ENCODE results near the gene TWNK.

TWNK gene

DNA sequence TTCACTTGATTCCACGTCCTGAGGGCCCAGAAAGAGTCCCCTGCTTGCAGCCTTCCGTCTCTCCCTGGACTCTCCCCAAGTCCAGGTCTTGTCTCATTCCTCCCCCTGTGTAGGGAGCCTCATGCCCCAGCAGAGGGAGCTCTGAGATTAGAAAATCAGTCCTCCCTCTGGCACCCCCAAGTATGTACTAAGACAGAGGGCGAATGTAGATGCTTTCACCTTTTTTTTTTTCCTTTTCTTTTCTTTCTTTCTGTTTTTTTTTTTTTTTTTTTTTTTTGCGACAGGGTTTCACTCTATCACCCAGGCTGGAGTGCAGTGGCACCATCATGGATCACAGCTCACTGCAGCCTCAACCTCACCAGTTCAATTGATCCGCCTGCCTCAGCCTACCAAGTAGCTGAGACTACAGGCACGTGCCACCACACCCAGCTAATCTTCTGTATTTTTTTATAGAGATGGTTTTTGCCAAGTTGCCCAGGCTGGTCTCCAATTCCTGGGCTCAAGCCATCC, 54.0 kb downstream of the TWNK start:
- no peaks in the 10 kb centered on the region for H3K27me3 ChIP-seq (ENCODE audit: low read depth)
- in situ Hi-C loops (cut with MboI; ENCODE audit: low sequenced_read_pairs), result loop anchor here (5.0 kb wide), 1 partner anchor 91 kb away; the partner anchor contains the start of gene TLX1
- peak; percentile 77 to 85 for DNase-seq (ENCODE audit: low spot score in 2 of 2)
- no peak overlapping the region for H3K4me3 ChIP-seq
- H3K4me1 ChIP-seq, result peaks cover 13% of the 10 kb centered on the region
- no peaks in the 10 kb centered on the region for H3K9me3 ChIP-seq
- no peaks in the 10 kb centered on the region; the same call in none of the 2 replicates for H3K36me3 ChIP-seq (replicated peaks)

- Histone ChIP-seq H3K4me3 (peak overlapping the region; percentile 40), H3K27me3 (ENCODE audit: low read depth) (no peaks in the 10 kb centered on the region)
Measured at GRCh38 chr10:101042118-101042517, 54.8 kb downstream of the TWNK start.

GRCh38 chr10:101042667-101043362, 55.5 kb downstream of the TWNK start:
- peaks cover 13% of the 10 kb centered on the region for H3K4me1 ChIP-seq
- H3K27me3 ChIP-seq (ENCODE audit: low read depth), result no peaks in the 10 kb centered on the region
- no peaks in the 10 kb centered on the region; the same call in 1 of the 2 replicates for H3K36me3 ChIP-seq (replicated peaks)
- H3K9me3 ChIP-seq, result no peaks in the 10 kb centered on the region
- DNase-seq (ENCODE audit: low spot score in 2 of 2), result peak; percentile 96 to 99
- in situ Hi-C loops (cut with MboI; ENCODE audit: low sequenced_read_pairs), result loop anchor here (5.0 kb wide), 1 partner anchor 89 kb away; the partner anchor contains the start of gene TLX1
- peak overlapping the region; percentile 40 for H3K4me3 ChIP-seq

More at GRCh38 chr10:101042118-101042517, 54.8 kb downstream of the TWNK start:
- no peaks in the 10 kb centered on the region for H3K9me3 ChIP-seq
- no peak for DNase-seq (ENCODE audit: low spot score in 2 of 2)
- in situ Hi-C loops (cut with MboI; ENCODE audit: low sequenced_read_pairs), result loop anchor here (5.0 kb wide), 1 partner anchor 90 kb away; the partner anchor contains the start of gene TLX1
- peaks cover 13% of the 10 kb centered on the region for H3K4me1 ChIP-seq
- no peaks in the 10 kb centered on the region; the same call in 1 of the 2 replicates for H3K36me3 ChIP-seq (replicated peaks)

DNA sequence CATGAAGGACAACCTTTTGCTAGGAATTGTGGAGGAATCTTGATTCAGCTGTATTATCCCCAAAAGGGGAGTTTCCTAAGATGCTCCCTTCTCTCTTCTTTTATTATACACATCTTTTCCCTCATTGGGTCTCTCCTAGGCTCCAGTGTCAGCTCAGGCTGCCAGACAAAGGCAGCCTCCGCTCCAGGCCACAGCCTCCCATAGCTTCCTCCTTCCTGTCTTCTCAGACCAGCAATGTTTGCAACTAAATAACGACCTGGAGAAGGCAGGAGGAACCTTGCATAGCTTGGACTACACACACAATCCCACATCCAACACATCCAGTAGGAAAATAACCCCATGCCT, 56.0 kb downstream of the TWNK start:
- no peak for DNase-seq (ENCODE audit: low spot score in 2 of 2)
- H3K4me3 ChIP-seq, result peak overlapping the region; percentile 40
- no peaks in the 10 kb centered on the region for H3K9me3 ChIP-seq
- peaks cover 13% of the 10 kb centered on the region for H3K4me1 ChIP-seq
- H3K36me3 ChIP-seq (replicated peaks), result no peaks in the 10 kb centered on the region
- in situ Hi-C loops (cut with MboI; ENCODE audit: low sequenced_read_pairs), result loop anchor here (5.0 kb wide), 1 partner anchor 89 kb away; the partner anchor contains the start of gene TLX1
- no peaks in the 10 kb centered on the region for H3K27me3 ChIP-seq (ENCODE audit: low read depth)
